Hepatocyte (in vitro differentiated cells): ENCODE data around the gene TAF9. TPM values are rescaled to one million over a fixed set of nuclear protein-coding genes. Genes with fewer than 3 reads are reported as not detected.

Experiments used
- DNase-seq: peaks from one replicate; pipeline ENCODE4 v3.0.0-alpha.2; 2016; ENCODE audit warnings: low spot score
- H2AFZ ChIP-seq: fragments of 200-600 bp; sonication (generic); 2 replicates; pipeline ENCODE4 v1.6.0; 2016; ENCODE audit warnings: antibody characterized with exemption, mild to moderate bottlenecking
- H3K27ac ChIP-seq: fragments of 200-600 bp; sonication (generic); 2 replicates; pipeline ENCODE4 v1.5.1; 2016; ENCODE audit warnings: mild to moderate bottlenecking
- H3K27me3 ChIP-seq: fragments of 200-600 bp; sonication (generic); 2 replicates; pipeline ENCODE4 v1.6.1; 2016
- H3K36me3 ChIP-seq: fragments of 200-600 bp; sonication (generic); replicated peaks from 2 replicates; pipeline ENCODE4 v1.5.1; 2016; ENCODE audit warnings: low read depth; ENCODE audit not compliant: insufficient read depth
- H3K4me1 ChIP-seq: fragments of 200-600 bp; sonication (generic); 2 replicates; pipeline ENCODE4 v1.5.1; 2016; ENCODE audit warnings: mild to moderate bottlenecking, moderate library complexity; ENCODE audit not compliant: insufficient read depth
- H3K4me2 ChIP-seq: fragments of 200-600 bp; sonication (generic); 2 replicates; pipeline ENCODE4 v1.6.0; 2016
- H3K4me3 ChIP-seq: fragments of 200-600 bp; sonication (generic); 2 replicates; pipeline ENCODE4 v1.5.1; 2016; ENCODE audit warnings: mild to moderate bottlenecking
- H3K79me2 ChIP-seq: fragments of 200-600 bp; sonication (generic); 2 replicates; pipeline ENCODE4 v1.6.0; 2017; ENCODE audit warnings: mild to moderate bottlenecking
- H3K9me2 ChIP-seq: fragments of 200-600 bp; sonication (generic); replicated peaks from 2 replicates; pipeline ENCODE4 v1.6.0; 2017; ENCODE audit warnings: mild to moderate bottlenecking; ENCODE audit not compliant: insufficient read depth
- H3K9me3 ChIP-seq: fragments of 200-600 bp; sonication (generic); 2 replicates; pipeline ENCODE4 v1.5.1; 2016; ENCODE audit warnings: low read depth, mild to moderate bottlenecking
- H4K20me1 ChIP-seq: fragments of 200-600 bp; sonication (generic); 2 replicates; pipeline ENCODE4 v1.6.0; 2016; ENCODE audit warnings: mild to moderate bottlenecking; ENCODE audit not compliant: insufficient read depth, poor library complexity, severe bottlenecking
- EZH2 ChIP-seq: fragments of 200-600 bp; sonication (generic); IDR thresholded peaks from 2 replicates; pipeline ENCODE4 v1.6.1; 2016; ENCODE audit warnings: antibody characterized with exemption, mild to moderate bottlenecking, borderline replicate concordance
- EZH2phosphoT487 ChIP-seq: fragments of 200-600 bp; sonication (generic); IDR thresholded peaks from one replicate; pipeline ENCODE4 v1.6.1; 2018; ENCODE audit warnings: antibody characterized with exemption, mild to moderate bottlenecking, low read depth, moderate library complexity; ENCODE audit not compliant: unreplicated experiment, severe bottlenecking
- WGBS: methylation state at CpG from one replicate; pipeline ENCODE4 v1.1.6; 2016; ENCODE audit warnings: low lambda C conversion rate; ENCODE audit errors: missing lambda C conversion rate; 5-methylcytosine and 5-hydroxymethylcytosine counted together
- polyA plus RNA-seq: library from polyadenylated mRNA; unstranded; fragments of >200 nt; fragmentation: Nextera tagmentation; extraction: Ambion mirVana; gene quantifications from 2 replicates; pipeline ENCODE4 v1.2.1, GENCODE V29; 2016
- total RNA-seq: library from RNA; depleted of rRNA; stranded (reverse); fragments of >200 nt; gene quantifications from 2 replicates; pipeline ENCODE4 v1.2.3, GENCODE V29; 2014
- TF ChIP-seq, protein P1 (sequence below): fragments of 200-600 bp; sonication (generic); IDR thresholded peaks from 2 replicates; pipeline ENCODE4 v1.5.1; 2016; ENCODE audit warnings: antibody characterized with exemption, mild to moderate bottlenecking; ENCODE audit not compliant: poor library complexity

TAF9 gene, protein sequence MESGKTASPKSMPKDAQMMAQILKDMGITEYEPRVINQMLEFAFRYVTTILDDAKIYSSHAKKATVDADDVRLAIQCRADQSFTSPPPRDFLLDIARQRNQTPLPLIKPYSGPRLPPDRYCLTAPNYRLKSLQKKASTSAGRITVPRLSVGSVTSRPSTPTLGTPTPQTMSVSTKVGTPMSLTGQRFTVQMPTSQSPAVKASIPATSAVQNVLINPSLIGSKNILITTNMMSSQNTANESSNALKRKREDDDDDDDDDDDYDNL
- total RNA-seq (75.5 and 81.6 TPM in 2 replicates), polyA plus RNA-seq (112 and 126 TPM in 2 replicates)

DNA sequence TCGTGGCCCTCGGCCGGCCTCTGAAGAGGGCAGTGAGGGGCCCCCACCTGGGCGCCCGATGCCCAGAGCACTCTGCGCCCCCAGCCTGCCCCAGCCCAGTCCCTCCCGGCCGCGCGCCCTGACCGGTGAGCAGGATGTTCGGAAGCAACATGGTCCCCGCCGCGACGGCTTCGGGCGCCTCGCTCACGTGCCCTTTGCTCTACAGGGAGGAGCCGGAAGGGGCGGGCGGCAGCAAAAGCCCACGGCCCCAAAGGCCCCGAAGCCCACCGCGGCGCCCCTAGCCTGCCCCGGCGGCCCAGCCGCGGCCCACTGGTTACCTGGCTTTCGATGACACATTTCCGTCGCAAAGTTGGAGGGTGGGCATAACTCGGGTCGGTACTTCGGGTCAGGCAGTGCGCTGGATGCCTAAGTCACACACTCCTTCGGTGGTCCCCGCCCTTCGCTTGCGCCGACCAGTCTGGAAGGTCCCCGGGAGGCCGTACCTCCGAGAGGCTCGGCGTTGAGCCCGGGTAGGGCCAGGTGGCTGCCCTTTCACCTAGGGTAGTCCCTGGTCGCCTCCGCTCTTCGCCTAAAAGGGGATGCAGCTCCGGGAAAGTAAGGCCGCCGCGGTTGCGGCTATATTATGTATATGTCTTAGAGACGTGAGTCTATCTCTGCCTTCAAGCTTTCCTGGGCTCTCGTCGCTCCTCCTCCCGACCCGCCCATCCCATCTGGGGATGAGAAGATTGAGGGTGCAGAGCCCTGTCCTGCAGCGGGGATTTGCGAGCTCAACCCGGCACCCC lies at the start of gene TAF9, which contains the start of the genes AK6 and RAD17:
Gene TAF9, minus strand, starts transcription at position 181 of the 782 bp plus-strand sequence. CDS start 3,783 bp downstream, outside the sequence.
Gene AK6, minus strand, starts transcription at position 181 of the 782 bp plus-strand sequence. Its CDS starts 30 bp downstream, at position 151.
Gene RAD17, plus strand, starts transcription at position 479 of the 782 bp plus-strand sequence. CDS start 2,391 bp downstream, outside the sequence.
- Histone ChIP-seq H3K4me1 (peaks cover 15% of the 10 kb centered on the region), H2AFZ (peak within 1 kb of the TSS; percentile 71), H3K79me2 (peaks cover 78% of the 10 kb centered on the region), H3K36me3 (no peaks in the 10 kb centered on the region), H3K4me2 (peak within 1 kb of the TSS; percentile 84), H3K4me3 (peak within 1 kb of the TSS; percentile 81), H3K9me3 (no peaks in the 10 kb centered on the region), H4K20me1 (peaks cover 6% of the 10 kb centered on the region), H3K9me2 (no peaks in the 10 kb centered on the region), H3K27ac (peak within 1 kb of the TSS; percentile 99), H3K27me3 (no peaks in the 10 kb centered on the region)
- 1% methylated on average over 65 of the region's 66 CpGs for WGBS
- TF ChIP-seq EZH2 (no peak), EZH2phosphoT487 (no peak)
- TF ChIP-seq, protein P1, sequence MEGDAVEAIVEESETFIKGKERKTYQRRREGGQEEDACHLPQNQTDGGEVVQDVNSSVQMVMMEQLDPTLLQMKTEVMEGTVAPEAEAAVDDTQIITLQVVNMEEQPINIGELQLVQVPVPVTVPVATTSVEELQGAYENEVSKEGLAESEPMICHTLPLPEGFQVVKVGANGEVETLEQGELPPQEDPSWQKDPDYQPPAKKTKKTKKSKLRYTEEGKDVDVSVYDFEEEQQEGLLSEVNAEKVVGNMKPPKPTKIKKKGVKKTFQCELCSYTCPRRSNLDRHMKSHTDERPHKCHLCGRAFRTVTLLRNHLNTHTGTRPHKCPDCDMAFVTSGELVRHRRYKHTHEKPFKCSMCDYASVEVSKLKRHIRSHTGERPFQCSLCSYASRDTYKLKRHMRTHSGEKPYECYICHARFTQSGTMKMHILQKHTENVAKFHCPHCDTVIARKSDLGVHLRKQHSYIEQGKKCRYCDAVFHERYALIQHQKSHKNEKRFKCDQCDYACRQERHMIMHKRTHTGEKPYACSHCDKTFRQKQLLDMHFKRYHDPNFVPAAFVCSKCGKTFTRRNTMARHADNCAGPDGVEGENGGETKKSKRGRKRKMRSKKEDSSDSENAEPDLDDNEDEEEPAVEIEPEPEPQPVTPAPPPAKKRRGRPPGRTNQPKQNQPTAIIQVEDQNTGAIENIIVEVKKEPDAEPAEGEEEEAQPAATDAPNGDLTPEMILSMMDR, result no peak
- DNase-seq, result peak; percentile 95

DNA sequence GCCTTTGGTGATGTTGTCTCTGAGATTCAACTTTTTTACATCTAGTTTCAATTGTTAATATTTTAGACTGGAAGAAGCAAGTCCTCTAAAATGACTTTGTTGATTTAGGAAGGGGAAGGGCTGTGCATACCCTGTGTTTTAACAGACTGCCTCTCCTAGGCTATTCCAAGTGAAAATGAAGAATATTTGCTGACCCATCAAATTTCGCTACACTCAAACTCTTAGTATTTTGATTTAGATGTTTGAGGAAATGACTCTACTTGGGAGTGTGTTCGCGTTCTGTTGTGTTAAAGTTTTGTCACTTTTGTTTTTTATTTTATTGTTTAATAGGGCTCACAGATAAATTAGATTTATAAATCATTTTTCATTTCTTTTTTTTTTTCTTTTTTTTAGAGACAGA lies 49.2 kb upstream of the TAF9 start:
- WGBS, result 97% methylated on average over 3 of the region's 3 CpGs
- Histone ChIP-seq H3K27me3 (no peaks in the 10 kb centered on the region), H3K9me2 (no peaks in the 10 kb centered on the region), H3K79me2 (peaks cover 70% of the 10 kb centered on the region), H3K27ac (no peak overlapping the region), H2AFZ (no peak overlapping the region), H3K36me3 (no peaks in the 10 kb centered on the region), H3K4me3 (no peak overlapping the region), H3K4me1 (no peaks in the 10 kb centered on the region), H3K9me3 (no peaks in the 10 kb centered on the region), H3K4me2 (no peak overlapping the region), H4K20me1 (no peaks in the 10 kb centered on the region)
- no peak for DNase-seq
- TF ChIP-seq EZH2, result no peak
- TF ChIP-seq, protein P1, result no peak
- no peak for TF ChIP-seq EZH2phosphoT487

DNA sequence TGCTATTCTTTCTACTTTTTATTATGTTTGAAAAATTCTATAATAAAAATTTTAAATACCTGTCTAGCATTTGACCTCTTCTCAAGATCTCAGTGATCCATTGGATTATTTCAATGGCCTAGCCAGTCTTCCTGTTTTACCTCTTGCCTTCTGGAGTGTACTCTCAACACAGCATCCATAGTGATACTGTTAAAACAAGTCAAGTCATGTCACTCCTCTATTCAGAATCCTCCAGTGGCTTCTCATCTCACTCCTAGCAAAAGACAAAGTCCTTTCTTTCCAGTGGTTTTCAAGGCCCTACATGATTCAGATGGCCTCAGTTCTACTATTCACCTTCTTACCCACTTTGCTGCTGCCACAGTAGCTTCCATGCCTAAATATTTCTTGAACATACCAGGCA lies 47.4 kb upstream of the TAF9 start:
- Histone ChIP-seq H3K36me3 (no peaks in the 10 kb centered on the region), H3K27ac (peak overlapping the region; percentile 99), H3K4me3 (peak overlapping the region; percentile 77), H3K4me2 (peak overlapping the region; percentile 81), H2AFZ (no peak overlapping the region), H3K4me1 (no peaks in the 10 kb centered on the region), H3K9me3 (no peaks in the 10 kb centered on the region), H3K79me2 (peaks cover 59% of the 10 kb centered on the region), H4K20me1 (no peaks in the 10 kb centered on the region), H3K9me2 (no peaks in the 10 kb centered on the region), H3K27me3 (no peaks in the 10 kb centered on the region)
- TF ChIP-seq EZH2phosphoT487, result no peak
- TF ChIP-seq, protein P1, result no peak
- TF ChIP-seq EZH2, result no peak
- DNase-seq, result no peak
